GM12878 (cell line): ENCODE results near the gene PLAC8.

Experiments used
- BRCA1 ChIP-seq: IDR thresholded peaks from 2 replicates; pipeline ENCODE4 v1.6.1; 2011; ENCODE audit warnings: low read depth, low read length, improper control_type of control experiment
- MEF2B ChIP-seq: fragments of 450-650 bp; IDR thresholded peaks from 2 replicates; pipeline ENCODE4 v1.6.1; 2018; ENCODE audit warnings: mild to moderate bottlenecking, moderate library complexity; ENCODE audit not compliant: partially characterized antibody, poor library complexity, severe bottlenecking
- POLR2AphosphoS5 ChIP-seq: IDR thresholded peaks from 2 replicates; pipeline ENCODE4 v1.6.1; 2011; ENCODE audit warnings: mild to moderate bottlenecking, low read length, inconsistent platforms
- RAD51 ChIP-seq: fragments of 450-650 bp; IDR thresholded peaks from 2 replicates; pipeline ENCODE4 v1.6.1; 2016; ENCODE audit warnings: moderate library complexity, mild to moderate bottlenecking, inconsistent platforms
- SUZ12 ChIP-seq: fragments of 200-600 bp; sonication (generic); IDR thresholded peaks from one replicate; pipeline ENCODE4 v1.6.1; 2018; ENCODE audit warnings: antibody characterized with exemption, mild to moderate bottlenecking; ENCODE audit not compliant: unreplicated experiment
- TF ChIP-seq, protein P1 (sequence below), 3 experiments: IDR thresholded peaks in 2 of 3; conservative IDR thresholded peaks in 1 of 3; 2 replicates each; pipeline ENCODE4 v1.5.1; 2011; ENCODE audit warnings: low read depth in 3 of 3, low read length in 3 of 3, mild to moderate bottlenecking in 3 of 3, control low read depth in 2 of 3, moderate library complexity in 2 of 3, inconsistent platforms in 1 of 3, mixed read lengths in 1 of 3; ENCODE audit not compliant: control insufficient read depth in 2 of 3, insufficient read depth in 1 of 3; ENCODE audit errors: extremely low read depth in 1 of 3

DNA sequence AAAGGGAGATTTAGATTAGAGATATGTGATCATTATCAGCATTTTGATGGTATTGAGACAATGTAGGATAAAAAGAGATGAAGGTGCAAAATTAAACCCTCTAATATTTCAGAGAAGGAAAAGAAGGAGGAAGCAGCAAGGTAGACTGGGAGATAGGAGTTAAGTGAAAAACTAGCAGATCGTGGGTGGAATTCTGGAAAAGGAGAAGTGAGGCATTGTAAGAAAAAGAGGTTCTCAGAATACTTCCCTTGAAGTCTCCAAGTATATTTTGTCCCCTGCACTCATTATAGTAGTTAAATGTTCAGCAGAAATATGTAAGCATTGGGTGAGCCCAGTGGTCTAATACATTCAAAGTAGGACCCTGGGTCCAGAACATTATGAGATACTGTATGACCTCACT is 49.3 kb downstream of the PLAC8 start:
- no peak for TF ChIP-seq RAD51
- TF ChIP-seq, protein P1, sequence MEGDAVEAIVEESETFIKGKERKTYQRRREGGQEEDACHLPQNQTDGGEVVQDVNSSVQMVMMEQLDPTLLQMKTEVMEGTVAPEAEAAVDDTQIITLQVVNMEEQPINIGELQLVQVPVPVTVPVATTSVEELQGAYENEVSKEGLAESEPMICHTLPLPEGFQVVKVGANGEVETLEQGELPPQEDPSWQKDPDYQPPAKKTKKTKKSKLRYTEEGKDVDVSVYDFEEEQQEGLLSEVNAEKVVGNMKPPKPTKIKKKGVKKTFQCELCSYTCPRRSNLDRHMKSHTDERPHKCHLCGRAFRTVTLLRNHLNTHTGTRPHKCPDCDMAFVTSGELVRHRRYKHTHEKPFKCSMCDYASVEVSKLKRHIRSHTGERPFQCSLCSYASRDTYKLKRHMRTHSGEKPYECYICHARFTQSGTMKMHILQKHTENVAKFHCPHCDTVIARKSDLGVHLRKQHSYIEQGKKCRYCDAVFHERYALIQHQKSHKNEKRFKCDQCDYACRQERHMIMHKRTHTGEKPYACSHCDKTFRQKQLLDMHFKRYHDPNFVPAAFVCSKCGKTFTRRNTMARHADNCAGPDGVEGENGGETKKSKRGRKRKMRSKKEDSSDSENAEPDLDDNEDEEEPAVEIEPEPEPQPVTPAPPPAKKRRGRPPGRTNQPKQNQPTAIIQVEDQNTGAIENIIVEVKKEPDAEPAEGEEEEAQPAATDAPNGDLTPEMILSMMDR (IDR thresholded peaks at IDR 0.05 in 2 of 3, conservative IDR thresholded peaks at IDR 0.05 in 1 of 3; ENCODE audit: control insufficient read depth in 2 of 3, extremely low read depth in 1 of 3, insufficient read depth in 1 of 3, low read depth in 3 of 3, low read length in 3 of 3): no peak
- no peak for TF ChIP-seq POLR2AphosphoS5
- TF ChIP-seq BRCA1: no peak
- TF ChIP-seq SUZ12: no peak
- no peak for TF ChIP-seq MEF2B
